AG09319 (cell line): Measurements from ENCODE around the gene SNED1.

Source experiments
- DNase-seq: peaks from one replicate; pipeline ENCODE4 v3.0.0-alpha.2; 2010; ENCODE audit warnings: low read depth; ENCODE audit errors: extremely low read depth
- TF ChIP-seq, protein P1 (sequence below): IDR thresholded peaks from 2 replicates; pipeline ENCODE4 v1.5.1; 2011; ENCODE audit warnings: low read depth, mild to moderate bottlenecking, inconsistent platforms, low read length, moderate library complexity

Gene SNED1

GRCh38 chr2:241002275-241003046 lies 4.0 kb downstream of the SNED1 start:
- DNase-seq: no peak
- TF ChIP-seq, protein P1, sequence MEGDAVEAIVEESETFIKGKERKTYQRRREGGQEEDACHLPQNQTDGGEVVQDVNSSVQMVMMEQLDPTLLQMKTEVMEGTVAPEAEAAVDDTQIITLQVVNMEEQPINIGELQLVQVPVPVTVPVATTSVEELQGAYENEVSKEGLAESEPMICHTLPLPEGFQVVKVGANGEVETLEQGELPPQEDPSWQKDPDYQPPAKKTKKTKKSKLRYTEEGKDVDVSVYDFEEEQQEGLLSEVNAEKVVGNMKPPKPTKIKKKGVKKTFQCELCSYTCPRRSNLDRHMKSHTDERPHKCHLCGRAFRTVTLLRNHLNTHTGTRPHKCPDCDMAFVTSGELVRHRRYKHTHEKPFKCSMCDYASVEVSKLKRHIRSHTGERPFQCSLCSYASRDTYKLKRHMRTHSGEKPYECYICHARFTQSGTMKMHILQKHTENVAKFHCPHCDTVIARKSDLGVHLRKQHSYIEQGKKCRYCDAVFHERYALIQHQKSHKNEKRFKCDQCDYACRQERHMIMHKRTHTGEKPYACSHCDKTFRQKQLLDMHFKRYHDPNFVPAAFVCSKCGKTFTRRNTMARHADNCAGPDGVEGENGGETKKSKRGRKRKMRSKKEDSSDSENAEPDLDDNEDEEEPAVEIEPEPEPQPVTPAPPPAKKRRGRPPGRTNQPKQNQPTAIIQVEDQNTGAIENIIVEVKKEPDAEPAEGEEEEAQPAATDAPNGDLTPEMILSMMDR: no peak

GRCh38 chr2:241003047-241003360 lies 4.6 kb downstream of the SNED1 start:
- no peak for DNase-seq
- TF ChIP-seq, protein P1: no peak

GRCh38 chr2:241003369-241003768 lies 5.0 kb downstream of the SNED1 start:
- no peak for DNase-seq
- TF ChIP-seq, protein P1: no peak

GRCh38 chr2:241003830-241004564 lies 5.6 kb downstream of the SNED1 start:
- TF ChIP-seq, protein P1: no peak

GRCh38 chr2:241005569-241005968 lies 7.2 kb downstream of the SNED1 start:
- TF ChIP-seq, protein P1: no peak
- no peak for DNase-seq

More at GRCh38 chr2:241003830-241004564, 5.6 kb downstream of the SNED1 start:
- no peak for DNase-seq

DNA sequence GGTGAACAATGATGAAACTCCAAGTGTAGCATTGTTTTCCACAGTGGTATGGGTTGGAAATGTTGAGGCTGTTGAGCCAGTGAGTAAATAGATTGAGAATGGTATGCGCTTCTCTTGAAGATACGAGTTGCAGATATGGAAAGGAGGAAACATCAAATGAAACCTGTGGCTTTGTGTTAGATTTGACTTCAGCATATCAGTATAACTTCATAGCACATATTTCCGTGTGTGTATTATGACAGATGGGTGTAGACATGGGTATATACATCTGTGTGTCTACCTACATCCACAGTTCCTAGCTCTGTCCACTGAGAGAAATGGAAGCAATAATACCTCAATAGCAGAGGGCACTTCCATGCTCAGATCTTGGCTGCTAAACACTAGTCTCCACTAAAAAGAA lies 8.0 kb downstream of the SNED1 start:
- no peak for DNase-seq
- TF ChIP-seq, protein P1: no peak

DNA sequence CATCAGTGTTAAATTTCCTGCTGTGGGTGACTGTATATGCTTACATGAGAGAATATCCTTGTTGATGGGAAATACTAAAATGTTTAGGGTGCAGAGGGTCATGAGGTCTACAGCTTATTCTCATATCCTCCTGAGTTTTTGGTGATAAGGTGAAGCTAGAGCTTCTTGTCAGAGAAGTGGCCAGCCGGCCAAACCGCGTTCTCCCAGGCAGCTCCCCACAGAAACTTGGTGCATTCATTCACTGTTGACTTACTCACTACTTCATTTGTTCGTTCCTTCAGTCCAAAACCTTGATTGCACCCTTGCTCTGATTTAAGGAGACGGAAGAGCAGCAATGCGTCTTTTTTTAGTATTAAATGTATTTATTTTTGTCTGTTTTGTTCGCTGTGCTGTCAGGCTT lies 8.7 kb downstream of the SNED1 start:
- TF ChIP-seq, protein P1: no peak
- no peak for DNase-seq
